ENCODE results near the gene AUP1.

Gene AUP1

GRCh38 chr2:74511104-74511989 is 18.2 kb downstream of the AUP1 start:
- 68 to 80% methylated on average over 7 to 10 of the region's 11 CpGs for WGBS, 2 experiments (ENCODE audit: insufficient coverage in 2 of 2)
- Histone ChIP-seq H3K36me3 (ENCODE audit: control insufficient read depth, insufficient read depth, low read length) (no peaks in the 10 kb centered on the region), H3K4me3 (ENCODE audit: extremely low read depth, insufficient read depth, low read length, poor library complexity, severe bottlenecking) (no peak overlapping the region), H3K9me3 (ENCODE audit: control insufficient read depth, low read length) (no peaks in the 10 kb centered on the region), H3K27ac (ENCODE audit: low read depth, low read length, severe bottlenecking) (no peak overlapping the region), H3K4me1 (ENCODE audit: control insufficient read depth, insufficient read depth, low read length, poor library complexity, severe bottlenecking) (peaks cover 19% of the 10 kb centered on the region)

GRCh38 chr2:74510272-74510671 is 19.2 kb downstream of the AUP1 start:
- Histone ChIP-seq H3K36me3 (ENCODE audit: control insufficient read depth, insufficient read depth, low read length) (peaks cover 10% of the 10 kb centered on the region), H3K27ac (ENCODE audit: low read depth, low read length, severe bottlenecking) (no peak overlapping the region), H3K4me3 (ENCODE audit: extremely low read depth, insufficient read depth, low read length, poor library complexity, severe bottlenecking) (no peak overlapping the region), H3K4me1 (ENCODE audit: control insufficient read depth, insufficient read depth, low read length, poor library complexity, severe bottlenecking) (peaks cover 19% of the 10 kb centered on the region), H3K9me3 (ENCODE audit: control insufficient read depth, low read length) (no peaks in the 10 kb centered on the region)
- 86 to 87% methylated on average over 2 to 3 of the region's 4 CpGs for WGBS, 2 experiments (ENCODE audit: insufficient coverage in 2 of 2)

- peak overlapping the region; percentile 70 for H3K4me3 ChIP-seq (ENCODE audit: extremely low read depth, insufficient read depth, low read length, poor library complexity, severe bottlenecking)
- peaks cover 13% of the 10 kb centered on the region for H3K4me1 ChIP-seq (ENCODE audit: control insufficient read depth, insufficient read depth, low read length, poor library complexity, severe bottlenecking)
- WGBS, 2 experiments (ENCODE audit: insufficient coverage in 2 of 2) = 6 to 11% methylated on average over 23 to 34 of the region's 38 CpGs
- no peaks in the 10 kb centered on the region for H3K9me3 ChIP-seq (ENCODE audit: control insufficient read depth, low read length)
- H3K36me3 ChIP-seq (ENCODE audit: control insufficient read depth, insufficient read depth, low read length) = peaks cover 20% of the 10 kb centered on the region
- H3K27ac ChIP-seq (ENCODE audit: low read depth, low read length, severe bottlenecking) = peak overlapping the region; percentile 53
Measured at GRCh38 chr2:74507926-74508520, 21.5 kb downstream of the AUP1 start.

- Histone ChIP-seq H3K4me1 (ENCODE audit: control insufficient read depth, insufficient read depth, low read length, poor library complexity, severe bottlenecking) (peaks cover 13% of the 10 kb centered on the region), H3K27ac (ENCODE audit: low read depth, low read length, severe bottlenecking) (peak within 1 kb of the TSS; percentile 95), H3K9me3 (ENCODE audit: control insufficient read depth, low read length) (no peaks in the 10 kb centered on the region), H3K4me3 (ENCODE audit: extremely low read depth, insufficient read depth, low read length, poor library complexity, severe bottlenecking) (peak within 1 kb of the TSS; percentile 70), H3K36me3 (ENCODE audit: control insufficient read depth, insufficient read depth, low read length) (peaks cover 20% of the 10 kb centered on the region)
- 0 to 1% methylated on average over 42 to 44 of the region's 56 CpGs for WGBS, 2 experiments (ENCODE audit: insufficient coverage in 2 of 2)
Measured at GRCh38 chr2:74507145-74507925, 22.2 kb downstream of the AUP1 start, which contains the start of gene PCGF1. PCGF1 (minus strand) TSS chr2:74507695; CDS start chr2:74507668, 27 bp downstream.

- no peak overlapping the region for H3K4me3 ChIP-seq (ENCODE audit: extremely low read depth, insufficient read depth, low read length, poor library complexity, severe bottlenecking)
Measured at GRCh38 chr2:74505448-74506246, 23.9 kb downstream of the AUP1 start.

GRCh38 chr2:74504591-74504990 is 24.9 kb downstream of the AUP1 start:
- H3K36me3 ChIP-seq (ENCODE audit: control insufficient read depth, insufficient read depth, low read length) = peaks cover 20% of the 10 kb centered on the region
- peaks cover 18% of the 10 kb centered on the region for H3K4me1 ChIP-seq (ENCODE audit: control insufficient read depth, insufficient read depth, low read length, poor library complexity, severe bottlenecking)
- no peaks in the 10 kb centered on the region for H3K9me3 ChIP-seq (ENCODE audit: control insufficient read depth, low read length)
- no peak overlapping the region for H3K27ac ChIP-seq (ENCODE audit: low read depth, low read length, severe bottlenecking)
- 93% methylated on average over 2 to 3 of the region's 3 CpGs for WGBS, 2 experiments (ENCODE audit: insufficient coverage in 2 of 2)
- no peak overlapping the region for H3K4me3 ChIP-seq (ENCODE audit: extremely low read depth, insufficient read depth, low read length, poor library complexity, severe bottlenecking)

More at GRCh38 chr2:74505448-74506246, 23.9 kb downstream of the AUP1 start:
- no peaks in the 10 kb centered on the region for H3K9me3 ChIP-seq (ENCODE audit: control insufficient read depth, low read length)
- no peak overlapping the region for H3K27ac ChIP-seq (ENCODE audit: low read depth, low read length, severe bottlenecking)
- 95 to 100% methylated on average over 6 to 9 of the region's 14 CpGs for WGBS, 2 experiments (ENCODE audit: insufficient coverage in 2 of 2)
- H3K36me3 ChIP-seq (ENCODE audit: control insufficient read depth, insufficient read depth, low read length) = peaks cover 20% of the 10 kb centered on the region
- H3K4me1 ChIP-seq (ENCODE audit: control insufficient read depth, insufficient read depth, low read length, poor library complexity, severe bottlenecking) = peaks cover 18% of the 10 kb centered on the region

- WGBS, 2 experiments (ENCODE audit: insufficient coverage in 2 of 2) = 76 to 77% methylated on average over 41 to 43 of the region's 45 CpGs
- H3K4me3 ChIP-seq (ENCODE audit: extremely low read depth, insufficient read depth, low read length, poor library complexity, severe bottlenecking) = peak overlapping the region; percentile 47
- H3K36me3 ChIP-seq (ENCODE audit: control insufficient read depth, insufficient read depth, low read length) = peaks cover 20% of the 10 kb centered on the region
- H3K4me1 ChIP-seq (ENCODE audit: control insufficient read depth, insufficient read depth, low read length, poor library complexity, severe bottlenecking) = peaks cover 23% of the 10 kb centered on the region
- no peaks in the 10 kb centered on the region for H3K9me3 ChIP-seq (ENCODE audit: control insufficient read depth, low read length)
- peak overlapping the region; percentile 53 for H3K27ac ChIP-seq (ENCODE audit: low read depth, low read length, severe bottlenecking)
Measured at GRCh38 chr2:74503506-74504475, 25.7 kb downstream of the AUP1 start.

- peaks cover 20% of the 10 kb centered on the region for H3K36me3 ChIP-seq (ENCODE audit: control insufficient read depth, insufficient read depth, low read length)
- peak overlapping the region; percentile 47 for H3K4me3 ChIP-seq (ENCODE audit: extremely low read depth, insufficient read depth, low read length, poor library complexity, severe bottlenecking)
- peaks cover 26% of the 10 kb centered on the region for H3K4me1 ChIP-seq (ENCODE audit: control insufficient read depth, insufficient read depth, low read length, poor library complexity, severe bottlenecking)
- peak overlapping the region; percentile 53 for H3K27ac ChIP-seq (ENCODE audit: low read depth, low read length, severe bottlenecking)
- H3K9me3 ChIP-seq (ENCODE audit: control insufficient read depth, low read length) = no peaks in the 10 kb centered on the region
- 5 to 6% methylated on average over 46 to 66 of the region's 67 CpGs for WGBS, 2 experiments (ENCODE audit: insufficient coverage in 2 of 2)
Measured at GRCh38 chr2:74502720-74503505, 26.6 kb downstream of the AUP1 start.
